GM12878 (cell line): ENCODE results near the gene PLCD1. TPM values are rescaled to one million over a fixed set of nuclear protein-coding genes. Genes with fewer than 3 reads are reported as not detected.

Experiments
- ATAC-seq: fragments of 200-7000 bp; cut with Tn5 transposase; 3 replicates; pipeline ENCODE4 v1.9.1; 2020; ENCODE audit warnings: mild to moderate bottlenecking, moderate library complexity
- BruUV-seq: library from RNA; stranded (reverse); fragments of 400-500 nt; replicated peaks from 2 replicates; lab custom pipeline; 2021; lab: Mats Ljungman, UMichigan
- CTCF ChIA-PET: fragments of 300-600 bp; sonication (Branson Sonifier 250); formaldehyde crosslinking; extraction: SDS; loops from one replicate; lab custom pipeline; 2021; ENCODE audit warnings: inconsistent platforms; lab: Yijun Ruan, JAX
- POLR2A ChIA-PET: fragments of 350-600 bp; formaldehyde crosslinking; extraction: SDS; loops from one replicate; lab custom pipeline; 2021; ENCODE audit warnings: inconsistent platforms; lab: Charles Lee
- RAD21 ChIA-PET: fragments of 300-600 bp; sonication (Branson Sonifier 250); formaldehyde crosslinking; loops from one replicate; lab custom pipeline; 2023; ENCODE audit warnings: antibody characterized with exemption; ENCODE audit not compliant: unreplicated experiment; lab: Charles Lee
- SMC1A ChIA-PET: fragments of 300-600 bp; sonication (Branson Sonifier 250); formaldehyde crosslinking; loops from one replicate; lab custom pipeline; 2023; ENCODE audit not compliant: unreplicated experiment, uncharacterized antibody; lab: Charles Lee
- DNase-seq: peaks from one replicate; pipeline ENCODE4 v3.0.0-alpha.2; 2011; ENCODE audit warnings: low read depth, low spot score
- FAIRE-seq: peaks from 3 replicates; lab custom pipeline; 2011; peaks lifted over from hg19 to GRCh38; lab: Jason Lieb, UNC
- H2AFZ ChIP-seq: 2 replicates; pipeline ENCODE4 v1.6.0; 2011; ENCODE audit warnings: low read depth, low read length, control low read depth; ENCODE audit not compliant: control insufficient read depth
- H3K27ac ChIP-seq: 2 replicates; pipeline ENCODE4 v1.5.1; 2011; ENCODE audit warnings: control low read depth; ENCODE audit not compliant: control insufficient read depth, insufficient read depth
- H3K27me3 ChIP-seq, 2 experiments: replicated peaks in 1 of 2; 2 replicates each; pipeline versions ENCODE4 v1.6.0 to v1.6.1; 2011; ENCODE audit warnings: low read length in 1 of 2; ENCODE audit not compliant: control insufficient read depth in 2 of 2, insufficient read depth in 2 of 2
- H3K36me3 ChIP-seq, 2 experiments: 2 replicates each; pipeline ENCODE4 v1.5.1; 2011; ENCODE audit warnings: low read length in 1 of 2; ENCODE audit not compliant: control insufficient read depth in 2 of 2, insufficient read depth in 2 of 2
- H3K4me1 ChIP-seq: 2 replicates; pipeline ENCODE4 v1.6.1; 2011; ENCODE audit warnings: mild to moderate bottlenecking, low read length, moderate library complexity, mixed read lengths; ENCODE audit not compliant: control insufficient read depth, insufficient read depth
- H3K4me2 ChIP-seq: 2 replicates; pipeline ENCODE4 v1.6.0; 2011; ENCODE audit warnings: control low read depth; ENCODE audit not compliant: control insufficient read depth, insufficient read depth
- H3K4me3 ChIP-seq: fragments of 200-600 bp; sonication (generic); 2 replicates; pipeline ENCODE4 v1.5.1; 2016
- H3K79me2 ChIP-seq: 2 replicates; pipeline ENCODE4 v1.6.0; 2011; ENCODE audit warnings: low read length; ENCODE audit not compliant: control insufficient read depth, insufficient read depth
- H3K9ac ChIP-seq: 2 replicates; pipeline ENCODE4 v1.8.0; 2011; ENCODE audit warnings: low read length, control low read depth, mixed read lengths; ENCODE audit not compliant: control insufficient read depth, insufficient read depth
- H3K9me3 ChIP-seq: replicated peaks from 3 replicates; pipeline ENCODE4 v1.5.1; 2011; ENCODE audit warnings: mild to moderate bottlenecking, low read length; ENCODE audit not compliant: control insufficient read depth, insufficient read depth
- H4K20me1 ChIP-seq: 2 replicates; pipeline ENCODE4 v1.6.0; 2011; ENCODE audit not compliant: control insufficient read depth, insufficient read depth
- FOXK2 ChIP-seq: fragments of 450-650 bp; IDR thresholded peaks from 2 replicates; pipeline ENCODE4 v1.6.1; 2017; ENCODE audit warnings: mild to moderate bottlenecking, moderate library complexity
- NR2C1 ChIP-seq: fragments of 450-650 bp; IDR thresholded peaks from 2 replicates; pipeline ENCODE4 v1.6.1; 2017; ENCODE audit warnings: antibody characterized with exemption, mild to moderate bottlenecking, moderate library complexity
- RB1 ChIP-seq: fragments of 450-650 bp; formaldehyde crosslinking; IDR thresholded peaks from 2 replicates; pipeline ENCODE4 v1.6.1; 2017; ENCODE audit warnings: mild to moderate bottlenecking, borderline replicate concordance
- ZNF207 ChIP-seq: fragments of 450-650 bp; IDR thresholded peaks from 2 replicates; pipeline ENCODE4 v1.6.1; 2014; ENCODE audit warnings: antibody characterized with exemption, mild to moderate bottlenecking, borderline replicate concordance
- WGBS: methylation state at CpG from one replicate; pipeline ENCODE4 v1.1.6; 2016; ENCODE audit warnings: low lambda C conversion rate; ENCODE audit not compliant: insufficient replicate concordance, insufficient coverage; ENCODE audit errors: missing lambda C conversion rate; 5-methylcytosine and 5-hydroxymethylcytosine counted together
- in situ Hi-C: fragments of 300-500 bp; cut with MboI; formaldehyde crosslinking; loops from 9 replicates; pipeline ENCODE4 v1.14.3; 2018; ENCODE audit warnings: mixed read lengths
- intact Hi-C: fragments of 100-400 bp; cut with micrococcal nuclease; formaldehyde crosslinking; loops from one replicate; pipeline ENCODE4 v1.14.2; 2022; ENCODE audit not compliant: unreplicated experiment
- polyA plus RNA-seq, 11 experiments: library from polyadenylated mRNA; depleted of rRNA in 4 of 11; unstranded in 6 of 11; stranded (reverse) in 5 of 11; fragments of >200 nt; fragmentation: Nextera tagmentation in 4 of 11; fragmentation: Illumina TruSeq in 1 of 11; extraction: Ambion mirVana in 4 of 11; extraction: Trizol in 1 of 11; gene quantifications; 1 replicate in 1 of 11; 2 replicates in 10 of 11; pipeline versions ENCODE4 v1.2.1 to v1.2.3, GENCODE V29; 2011 to 2016; ENCODE audit warnings: inconsistent platforms in 2 of 11, missing spikeins in 2 of 11, low read depth in 1 of 11
- total RNA-seq, 4 experiments: library from RNA; depleted of rRNA in 3 of 4; stranded (reverse); fragments of >200 nt in 3 of 4; fragmentation: Illumina TruSeq in 1 of 4; extraction: Trizol in 1 of 4; gene quantifications; 2 replicates each; pipeline versions ENCODE4 v1.2.1 to v1.2.3, GENCODE V29; 2013 to 2021
- TF ChIP-seq, protein P1 (sequence below): fragments of 450-650 bp; formaldehyde crosslinking; IDR thresholded peaks from 2 replicates; pipeline ENCODE4 v1.4.0; 2022; ENCODE audit warnings: mild to moderate bottlenecking, moderate library complexity
- TF ChIP-seq, protein P2 (sequence below): IDR thresholded peaks from 2 replicates; pipeline ENCODE4 v1.6.1; 2012; ENCODE audit warnings: low read length, inconsistent platforms

PLCD1 gene
- total and polyA plus RNA-seq, 10 of the 15 experiments (the other 5 are each of a cell fraction or from before 2014, with no cell fraction given): 0.20 to 3.9 (median 1.2) TPM; not detected in 1

DNA sequence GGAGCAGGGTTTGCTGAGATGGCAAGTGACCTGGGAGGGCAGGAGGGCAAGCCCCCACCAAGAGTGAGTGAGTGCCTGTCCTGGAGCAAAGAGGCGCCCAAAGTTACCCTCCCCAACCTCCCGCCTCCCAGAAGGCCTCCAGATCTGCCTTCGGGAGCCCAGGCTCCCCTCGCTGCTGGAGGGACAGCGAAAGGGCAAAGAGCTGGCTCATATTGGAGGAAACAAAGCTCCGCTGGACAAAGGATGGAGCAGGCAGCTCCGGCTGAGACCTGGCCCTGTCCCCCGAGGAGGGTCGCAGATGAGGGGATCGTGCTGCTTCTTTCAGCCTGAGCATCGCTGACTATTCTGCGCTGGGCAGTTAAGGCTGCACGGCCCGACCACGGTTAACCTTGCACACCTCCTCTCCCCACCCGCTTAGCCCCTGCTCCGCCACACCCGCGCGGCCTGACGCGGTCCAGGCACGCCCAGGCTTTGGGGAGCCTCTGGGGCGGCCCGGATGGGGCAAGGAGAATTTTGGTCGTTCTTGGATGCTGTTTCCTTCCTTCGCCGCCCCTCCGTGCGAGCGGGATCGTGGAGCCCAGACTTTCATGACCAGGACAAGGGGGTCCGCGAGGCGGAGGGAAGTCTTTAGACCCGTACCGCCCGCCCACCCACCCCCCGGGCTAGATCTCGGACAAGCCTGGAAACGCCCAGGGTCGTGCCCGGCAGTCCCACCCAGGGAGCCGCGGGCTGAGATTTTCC, 651 bp downstream of the PLCD1 start:
- H3K4me2 ChIP-seq: no peak overlapping the region
- H3K9me3 ChIP-seq: no peaks in the 10 kb centered on the region
- CTCF ChIA-PET: no interaction called here
- DNase-seq: no peak
- H3K4me3 ChIP-seq: no peak overlapping the region
- no peak overlapping the region for H3K9ac ChIP-seq
- intact Hi-C loops: no loop called here
- TF ChIP-seq, protein P1, sequence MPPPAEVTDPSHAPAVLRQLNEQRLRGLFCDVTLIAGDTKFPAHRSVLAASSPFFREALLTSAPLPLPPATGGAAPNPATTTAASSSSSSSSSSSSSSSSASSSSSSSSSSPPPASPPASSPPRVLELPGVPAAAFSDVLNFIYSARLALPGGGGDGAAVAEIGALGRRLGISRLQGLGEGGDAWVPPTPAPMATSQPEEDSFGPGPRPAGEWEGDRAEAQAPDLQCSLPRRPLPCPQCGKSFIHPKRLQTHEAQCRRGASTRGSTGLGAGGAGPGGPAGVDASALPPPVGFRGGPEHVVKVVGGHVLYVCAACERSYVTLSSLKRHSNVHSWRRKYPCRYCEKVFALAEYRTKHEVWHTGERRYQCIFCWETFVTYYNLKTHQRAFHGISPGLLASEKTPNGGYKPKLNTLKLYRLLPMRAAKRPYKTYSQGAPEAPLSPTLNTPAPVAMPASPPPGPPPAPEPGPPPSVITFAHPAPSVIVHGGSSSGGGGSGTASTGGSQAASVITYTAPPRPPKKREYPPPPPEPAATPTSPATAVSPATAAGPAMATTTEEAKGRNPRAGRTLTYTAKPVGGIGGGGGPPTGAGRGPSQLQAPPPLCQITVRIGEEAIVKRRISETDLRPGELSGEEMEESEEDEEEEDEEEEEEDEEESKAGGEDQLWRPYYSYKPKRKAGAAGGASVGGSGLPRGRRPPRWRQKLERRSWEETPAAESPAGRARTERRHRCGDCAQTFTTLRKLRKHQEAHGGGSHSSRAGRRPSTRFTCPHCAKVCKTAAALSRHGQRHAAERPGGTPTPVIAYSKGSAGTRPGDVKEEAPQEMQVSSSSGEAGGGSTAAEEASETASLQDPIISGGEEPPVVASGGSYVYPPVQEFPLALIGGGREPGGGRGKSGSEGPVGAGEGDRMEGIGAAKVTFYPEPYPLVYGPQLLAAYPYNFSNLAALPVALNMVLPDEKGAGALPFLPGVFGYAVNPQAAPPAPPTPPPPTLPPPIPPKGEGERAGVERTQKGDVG (CRISPR knock-in tag): no peak
- TF ChIP-seq ZNF207 (no peak), FOXK2 (no peak), RB1 (no peak), NR2C1 (no peak)
- TF ChIP-seq, protein P2, sequence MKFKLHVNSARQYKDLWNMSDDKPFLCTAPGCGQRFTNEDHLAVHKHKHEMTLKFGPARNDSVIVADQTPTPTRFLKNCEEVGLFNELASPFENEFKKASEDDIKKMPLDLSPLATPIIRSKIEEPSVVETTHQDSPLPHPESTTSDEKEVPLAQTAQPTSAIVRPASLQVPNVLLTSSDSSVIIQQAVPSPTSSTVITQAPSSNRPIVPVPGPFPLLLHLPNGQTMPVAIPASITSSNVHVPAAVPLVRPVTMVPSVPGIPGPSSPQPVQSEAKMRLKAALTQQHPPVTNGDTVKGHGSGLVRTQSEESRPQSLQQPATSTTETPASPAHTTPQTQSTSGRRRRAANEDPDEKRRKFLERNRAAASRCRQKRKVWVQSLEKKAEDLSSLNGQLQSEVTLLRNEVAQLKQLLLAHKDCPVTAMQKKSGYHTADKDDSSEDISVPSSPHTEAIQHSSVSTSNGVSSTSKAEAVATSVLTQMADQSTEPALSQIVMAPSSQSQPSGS: no peak
- 36% methylated on average over 32 of the region's 45 CpGs for WGBS
- H3K36me3 ChIP-seq: no peaks in the 10 kb centered on the region
- SMC1A ChIA-PET: no interaction called here
- peaks cover 8 to 17% of the 10 kb centered on the region in 2 experiments for H3K27me3 ChIP-seq
- in situ Hi-C loops: no loop called here
- no peaks in the 10 kb centered on the region for H3K4me1 ChIP-seq
- no peak for ATAC-seq
- no TSS peak for BruUV-seq
- H3K27ac ChIP-seq: no peak overlapping the region
- no peak overlapping the region for H2AFZ ChIP-seq
- no peaks in the 10 kb centered on the region for H4K20me1 ChIP-seq
- no peaks in the 10 kb centered on the region for H3K79me2 ChIP-seq
- POLR2A ChIA-PET: no interaction called here
- no peak for FAIRE-seq
- RAD21 ChIA-PET: no interaction called here
